GM19023 (cell line): ENCODE data around the gene C9orf50.

Source experiments
- ATAC-seq: cut with Tn5 transposase; IDR thresholded peaks from one replicate; pipeline ENCODE4 v1.9.1; 2021; ENCODE audit warnings: mild to moderate bottlenecking, moderate library complexity; ENCODE audit not compliant: unreplicated experiment

The C9orf50 gene

DNA sequence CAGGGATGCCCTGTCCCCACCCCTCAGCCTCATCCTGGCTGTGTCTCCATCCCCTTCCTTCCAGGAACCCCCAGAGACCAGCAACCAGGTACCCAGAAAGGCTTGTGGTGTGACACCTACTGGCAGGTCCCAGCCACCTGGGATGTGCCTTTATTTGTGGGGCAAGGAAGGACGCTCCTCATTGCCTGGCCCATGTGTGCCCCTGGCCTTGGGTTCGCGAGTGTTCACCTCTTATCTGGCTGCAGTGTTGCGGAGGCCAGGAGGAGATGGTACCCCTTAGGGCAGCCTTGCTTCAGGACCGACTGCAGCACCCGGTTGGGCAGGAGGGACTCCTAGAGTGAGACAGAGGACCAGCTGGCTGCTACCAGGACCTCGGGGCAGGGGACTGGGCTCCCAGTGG is 8.8 kb downstream of the C9orf50 start:
- ATAC-seq: no peak

DNA sequence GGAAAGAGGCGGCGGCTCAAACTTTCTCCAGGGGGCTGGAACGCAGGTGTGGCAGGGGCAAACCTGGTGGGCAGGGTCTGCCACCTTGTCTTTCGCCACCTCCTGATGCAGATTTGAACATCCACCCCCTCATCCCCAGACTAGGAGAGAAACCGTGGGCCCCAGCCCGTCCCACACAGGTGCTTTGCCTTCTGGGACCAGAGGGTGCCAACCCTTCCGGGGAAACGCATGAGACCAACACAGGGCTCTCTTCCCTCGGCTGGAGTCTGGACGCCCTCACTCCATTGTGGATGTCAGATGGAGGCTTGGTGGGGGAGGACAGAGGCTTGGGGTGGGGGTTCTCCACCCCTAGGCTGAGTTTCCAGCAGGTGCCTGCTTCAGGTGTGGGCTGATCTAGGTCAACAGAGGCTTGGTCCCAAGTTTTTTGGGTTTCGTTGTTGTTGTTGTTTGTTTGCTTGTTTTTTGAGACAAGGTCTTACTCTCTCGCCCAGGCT is 9.5 kb downstream of the C9orf50 start:
- ATAC-seq: no peak

DNA sequence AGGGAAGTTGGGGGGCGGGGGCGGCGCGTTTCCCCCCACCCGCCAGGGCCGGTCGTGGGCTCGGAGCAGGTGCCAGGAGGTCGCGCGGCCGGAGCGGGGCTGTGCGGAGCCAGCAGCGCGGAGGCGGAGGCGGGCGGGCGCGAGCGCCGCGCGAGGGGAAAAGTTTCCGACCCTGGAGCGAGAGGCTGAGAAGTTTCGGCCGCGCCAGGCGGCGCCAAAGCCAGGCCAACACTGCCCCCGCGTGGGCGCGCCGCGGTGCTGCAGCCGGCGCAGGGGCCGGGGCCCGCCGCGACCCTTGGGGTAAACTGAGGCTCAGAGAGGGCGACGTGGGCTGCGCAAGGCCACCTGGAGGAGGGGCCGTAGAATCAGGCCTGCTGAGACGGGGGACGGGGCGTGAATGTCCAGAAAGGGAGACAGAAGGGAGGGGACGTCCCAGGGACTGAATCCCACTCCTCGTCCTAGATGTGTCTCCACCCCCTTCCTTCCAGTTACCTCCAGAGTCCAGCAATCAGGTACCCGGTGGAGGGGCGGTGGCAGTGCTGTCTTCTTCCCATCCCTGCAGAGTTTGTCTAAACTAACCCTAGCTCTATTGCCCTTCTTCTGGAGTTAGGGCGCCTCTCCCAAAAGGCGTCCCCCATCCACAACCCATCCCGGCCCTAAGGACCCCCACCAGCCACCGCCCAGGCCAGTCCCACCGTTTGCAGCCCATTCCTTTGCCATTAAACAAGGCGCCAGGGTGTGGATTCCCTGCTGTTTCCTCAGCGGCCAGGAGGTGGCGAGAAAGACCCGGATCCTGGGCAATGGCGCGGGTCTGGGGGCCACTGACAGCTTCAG is 10.2 kb downstream of the C9orf50 start:
- no peak for ATAC-seq

DNA sequence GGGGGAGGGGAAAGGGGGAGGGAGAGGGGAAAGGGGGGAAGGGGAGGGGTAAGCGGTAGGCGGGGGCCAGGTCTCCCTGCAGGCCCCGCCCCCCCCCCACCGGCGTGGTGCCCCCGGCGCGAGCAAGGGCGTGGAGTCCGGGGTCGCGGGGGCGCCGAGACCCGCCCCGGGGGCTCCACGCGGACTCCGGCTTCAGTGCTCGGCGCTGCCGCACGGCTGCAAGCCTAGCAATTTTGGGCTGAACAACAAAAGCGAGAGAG is 10.8 kb downstream of the C9orf50 start:
- no peak for ATAC-seq

DNA sequence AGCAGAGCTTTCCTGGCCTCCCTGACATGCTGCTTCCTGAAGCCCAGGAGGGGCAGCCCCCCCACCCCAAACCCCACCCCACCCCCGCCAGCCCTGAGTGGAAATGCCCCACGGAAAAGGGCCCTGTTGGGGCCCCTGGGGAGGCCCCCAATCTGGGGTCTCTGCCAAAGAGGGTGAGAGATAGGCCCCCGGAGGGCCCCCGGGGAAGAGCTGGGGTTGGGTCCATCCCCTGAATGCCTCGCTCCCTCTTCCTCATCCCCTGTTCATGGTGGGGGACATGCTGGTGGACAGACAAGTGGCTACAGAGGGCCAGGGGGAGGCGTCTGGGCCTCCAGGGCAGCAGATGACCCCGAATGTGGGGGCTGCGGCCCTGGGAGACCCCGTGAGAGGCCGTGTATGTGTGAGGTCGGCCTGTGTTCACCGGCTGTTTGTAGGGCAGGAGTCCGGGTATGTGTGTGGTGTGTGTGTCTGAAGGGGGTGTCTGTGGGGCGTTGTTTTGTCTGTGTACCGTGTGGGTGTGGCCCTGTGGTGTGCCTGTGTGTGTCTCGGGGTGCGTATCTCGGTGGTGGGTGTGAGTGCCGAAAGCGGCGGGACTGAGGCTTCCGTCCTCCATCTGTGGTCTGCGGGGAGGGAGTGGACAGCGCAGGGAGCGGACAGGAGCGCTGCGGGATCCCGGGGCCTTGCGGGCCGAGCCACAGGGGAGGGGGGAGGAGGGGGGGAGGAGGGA is 11.3 kb downstream of the C9orf50 start:
- no peak for ATAC-seq

DNA sequence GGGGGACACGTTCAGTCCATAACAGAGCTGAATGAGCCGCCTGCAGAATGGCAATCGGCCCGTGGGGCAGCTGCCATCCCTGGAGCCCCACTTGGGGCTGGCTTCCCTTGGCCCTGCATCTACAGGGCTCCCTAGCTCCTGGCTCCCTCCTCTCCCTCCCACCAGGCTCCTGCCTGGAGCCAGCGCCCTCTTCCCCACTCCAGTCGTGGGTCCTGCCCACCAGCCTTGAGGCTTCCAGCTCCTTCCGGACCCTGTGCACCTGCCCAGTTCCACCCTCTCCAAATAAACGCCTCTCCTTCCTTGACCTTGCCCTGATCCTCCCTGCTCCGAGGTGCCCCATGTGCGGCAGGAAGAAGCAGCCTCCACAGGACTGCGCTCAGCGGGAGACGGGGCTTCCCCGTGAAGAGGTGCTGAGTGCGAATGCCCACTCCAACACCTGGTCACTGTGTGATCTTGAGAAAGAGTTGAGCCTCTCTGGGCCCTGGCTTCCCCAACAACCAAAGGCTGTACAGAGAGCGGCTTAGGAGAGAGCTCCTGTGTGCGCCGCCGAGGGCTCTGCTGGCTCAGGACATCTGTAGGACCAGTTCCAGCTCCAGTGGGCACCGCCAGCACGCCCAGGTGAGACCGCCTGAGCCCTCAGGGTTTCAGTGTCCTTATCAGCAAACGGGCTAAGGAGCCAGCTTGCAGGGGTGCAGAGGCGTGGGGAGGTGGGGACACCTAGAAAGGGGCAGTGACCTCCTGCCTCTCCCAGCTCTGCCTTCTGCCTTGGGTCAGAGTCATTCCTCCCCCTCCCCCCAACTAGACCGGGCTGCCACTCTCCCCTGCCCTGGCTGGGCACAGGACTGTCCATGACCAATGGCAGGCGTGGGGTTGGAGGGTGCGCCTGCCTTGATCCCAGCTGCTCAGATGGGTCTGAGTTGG is 12.1 kb downstream of the C9orf50 start:
- ATAC-seq: no peak

DNA sequence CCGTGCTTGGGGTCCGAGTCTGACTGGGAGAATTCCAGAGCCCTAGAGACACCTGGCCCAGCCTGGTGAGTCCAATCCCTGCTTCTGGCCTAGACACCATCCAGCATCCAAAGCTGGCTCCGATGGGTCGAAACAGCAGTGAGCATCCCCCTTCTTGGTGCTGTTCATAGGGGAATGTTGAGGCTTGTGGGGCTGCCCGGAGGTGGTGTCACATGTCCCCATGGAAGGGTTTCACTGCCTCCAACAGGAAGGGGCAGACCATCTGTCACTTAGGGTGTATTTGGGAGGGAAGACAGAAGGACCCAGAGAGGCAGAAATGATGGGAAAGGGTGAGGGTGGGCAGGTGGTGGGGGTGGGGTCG is 13.9 kb downstream of the C9orf50 start:
- no peak for ATAC-seq

DNA sequence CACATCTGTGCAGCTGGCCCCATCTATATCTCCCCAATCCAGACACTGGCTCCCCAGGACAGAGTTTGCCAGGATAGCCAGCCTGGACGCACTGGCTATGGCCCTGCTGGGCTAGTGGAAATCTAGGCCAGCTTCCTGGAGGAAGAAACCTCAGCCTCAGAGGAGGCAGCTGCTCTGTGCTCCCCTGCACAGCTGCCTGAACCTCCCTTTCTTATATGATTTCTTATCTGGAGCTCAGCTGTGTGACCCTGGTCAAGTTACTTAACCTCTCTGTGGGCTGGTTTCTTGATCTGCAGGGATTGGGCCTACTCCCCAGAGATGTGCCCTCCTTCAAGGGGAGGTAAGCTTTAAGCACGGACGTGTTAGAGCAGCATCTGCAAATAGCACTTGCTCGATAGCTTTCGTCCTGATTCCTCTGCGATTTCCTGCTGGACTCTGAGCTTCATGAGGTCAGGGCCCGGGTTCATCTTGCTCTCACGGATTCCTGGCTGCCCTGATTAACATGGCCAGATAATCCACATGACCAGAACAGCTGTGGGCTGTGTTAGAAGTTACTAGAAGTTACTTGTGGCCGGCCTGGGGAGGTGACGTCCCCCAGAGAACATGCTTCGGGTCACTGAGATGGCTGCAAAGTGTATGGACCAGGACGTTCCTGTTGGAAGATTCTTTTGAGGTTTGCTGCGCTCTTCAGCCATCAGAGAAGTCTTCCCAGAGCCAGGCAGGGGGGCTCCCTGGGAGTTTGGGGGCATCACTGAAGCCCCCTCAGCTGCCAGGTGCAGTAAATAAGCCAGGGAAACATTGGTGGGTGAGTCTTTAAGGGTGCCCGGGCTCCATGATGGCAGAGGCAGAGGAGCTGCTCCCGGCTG is 14.5 kb downstream of the C9orf50 start:
- no peak for ATAC-seq

DNA sequence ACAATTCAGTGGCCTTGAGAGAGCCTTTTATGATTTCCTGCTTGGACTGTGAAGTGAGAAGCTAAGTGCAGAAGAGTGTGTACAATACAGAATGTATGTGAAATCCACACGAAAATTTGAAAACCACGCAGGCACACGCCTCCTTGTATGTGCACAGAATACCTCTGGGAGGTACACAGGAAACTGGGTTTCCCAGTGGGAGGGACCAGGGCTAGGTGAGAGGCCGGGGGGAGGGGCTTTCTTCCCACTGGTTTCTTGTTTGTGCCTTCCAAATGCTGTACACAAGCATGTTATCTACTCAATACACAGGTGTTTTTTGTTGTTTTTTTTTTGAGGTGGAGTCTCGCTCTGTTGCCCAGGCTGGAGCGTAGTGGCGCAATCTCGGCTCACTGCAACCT is 16.1 kb downstream of the C9orf50 start:
- no peak for ATAC-seq

DNA sequence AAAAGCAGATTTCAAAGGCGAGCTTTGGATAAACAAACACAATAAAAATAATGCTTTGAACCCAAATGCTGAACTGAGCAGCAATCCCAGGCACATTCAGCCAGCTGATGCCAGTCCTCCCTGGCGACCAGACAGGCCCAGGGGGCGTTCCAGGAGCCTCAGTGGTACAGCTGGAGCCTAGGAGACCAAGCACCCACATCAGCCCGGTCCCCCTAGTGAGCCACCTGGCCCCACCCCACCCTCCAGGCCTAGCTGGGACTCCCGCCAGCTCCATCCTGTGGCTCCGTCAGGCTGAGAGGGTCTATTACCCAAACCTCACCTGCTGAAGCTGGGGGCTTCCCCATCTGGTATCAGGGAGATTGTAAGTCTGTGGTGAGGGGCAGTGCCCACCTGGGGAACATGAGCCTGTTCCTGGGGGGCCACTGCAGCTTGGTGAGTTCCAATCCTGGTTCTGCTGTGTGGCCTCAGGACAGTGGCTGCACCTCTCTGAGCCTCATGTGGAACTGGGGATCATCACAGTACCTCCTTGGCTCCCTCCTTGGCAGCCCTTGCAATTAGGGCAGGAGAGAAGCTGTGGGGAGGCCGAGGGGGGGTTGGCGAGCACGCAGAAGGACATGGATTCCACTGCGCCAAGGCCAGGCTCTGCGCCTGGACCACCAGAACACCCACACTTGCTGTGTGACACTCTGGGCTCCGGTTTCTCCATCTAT is 16.7 kb downstream of the C9orf50 start:
- no peak for ATAC-seq

DNA sequence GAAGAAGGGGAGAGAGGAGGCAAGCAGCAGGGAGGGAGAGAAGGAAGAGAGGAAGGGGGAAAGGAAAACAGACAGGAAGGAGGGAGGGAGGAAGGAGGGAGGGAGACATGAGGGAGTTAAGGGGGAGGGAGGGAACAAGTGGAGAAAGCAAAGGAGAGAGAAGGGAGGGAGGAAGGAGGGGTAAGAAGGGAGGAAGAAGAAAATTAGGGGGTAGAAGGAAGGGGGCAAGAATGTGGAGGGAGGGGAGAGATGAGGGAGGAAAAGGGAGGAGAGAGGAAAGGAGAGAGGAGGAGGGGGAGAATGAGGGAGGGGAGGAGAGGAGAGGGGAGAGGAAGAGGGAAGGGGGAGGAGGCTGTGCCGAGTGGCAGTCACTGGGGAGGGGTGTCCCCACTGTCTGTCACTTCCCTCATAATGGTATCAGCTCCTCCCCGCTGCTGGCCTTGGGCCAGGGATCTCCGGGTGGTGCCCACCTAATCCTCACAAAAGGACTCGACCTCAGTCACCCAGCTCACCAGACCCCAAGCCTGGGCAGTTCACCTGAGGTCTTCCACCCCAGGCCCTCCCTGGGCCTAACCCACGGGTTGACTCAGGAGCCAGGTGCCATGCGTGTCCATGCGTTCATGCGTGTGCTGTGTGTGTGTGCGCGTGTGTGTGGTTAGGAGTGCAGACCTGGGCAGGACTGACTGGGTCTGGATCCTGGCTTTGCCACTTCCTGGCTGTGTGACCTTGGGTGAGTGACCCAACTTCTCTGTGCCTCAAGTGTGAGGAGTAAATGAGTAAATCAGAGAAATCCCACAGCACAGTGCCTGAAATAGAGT is 18.1 kb downstream of the C9orf50 start:
- no peak for ATAC-seq

DNA sequence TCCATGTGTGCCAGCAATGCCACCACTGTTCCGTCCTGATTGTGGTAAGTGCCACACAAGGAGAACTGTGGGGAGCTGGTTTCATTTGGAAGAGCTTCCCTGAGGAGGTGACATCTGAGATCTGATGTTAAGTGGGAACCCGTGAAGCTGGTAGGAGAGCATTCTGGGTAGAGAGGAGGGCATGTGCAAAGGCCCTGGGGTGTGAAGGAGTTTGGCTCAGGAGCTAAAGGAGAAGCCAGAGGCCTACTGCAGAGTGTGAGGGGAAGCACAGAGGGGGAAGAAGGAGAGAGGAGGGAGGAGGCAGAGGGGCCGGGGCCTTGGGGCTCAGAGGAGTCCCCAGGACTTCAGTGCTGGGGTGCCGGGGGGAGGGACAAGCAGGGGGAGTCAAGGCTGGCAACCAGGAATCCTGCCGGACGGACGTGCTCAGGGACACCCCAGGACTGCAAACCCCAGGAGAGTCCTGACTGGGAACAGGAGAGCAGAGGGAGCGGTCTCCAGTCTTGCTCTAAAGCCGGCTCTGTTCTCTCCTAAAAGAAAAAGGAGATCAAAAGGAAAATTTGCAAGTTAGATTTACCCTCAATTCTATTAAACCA is 19.7 kb downstream of the C9orf50 start:
- ATAC-seq: no peak

DNA sequence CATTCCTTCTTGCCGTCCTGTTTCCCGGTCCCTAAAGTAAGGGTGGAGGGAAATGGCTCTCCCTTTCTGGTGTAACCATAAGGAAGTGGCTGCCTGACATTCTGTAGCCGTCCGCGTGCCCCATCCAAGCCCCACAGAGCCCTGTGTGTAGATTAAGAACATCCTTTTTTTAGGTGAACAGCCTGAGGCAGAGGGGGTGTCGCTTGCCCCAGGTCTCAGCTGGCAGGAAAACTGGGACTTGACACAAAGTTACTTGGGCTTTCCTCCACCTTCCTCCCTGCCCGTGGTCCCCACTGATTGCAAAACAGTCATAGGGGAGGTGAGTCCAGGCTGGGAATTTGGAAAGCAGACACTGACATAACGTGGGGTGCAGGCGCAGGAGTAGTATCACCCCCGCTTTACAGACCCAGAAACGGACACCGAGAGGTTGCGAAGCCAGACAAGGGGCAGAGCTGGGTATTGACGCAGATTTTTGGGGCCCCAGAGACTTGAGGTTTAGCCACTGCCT is 22.8 kb downstream of the C9orf50 start:
- no peak for ATAC-seq

DNA sequence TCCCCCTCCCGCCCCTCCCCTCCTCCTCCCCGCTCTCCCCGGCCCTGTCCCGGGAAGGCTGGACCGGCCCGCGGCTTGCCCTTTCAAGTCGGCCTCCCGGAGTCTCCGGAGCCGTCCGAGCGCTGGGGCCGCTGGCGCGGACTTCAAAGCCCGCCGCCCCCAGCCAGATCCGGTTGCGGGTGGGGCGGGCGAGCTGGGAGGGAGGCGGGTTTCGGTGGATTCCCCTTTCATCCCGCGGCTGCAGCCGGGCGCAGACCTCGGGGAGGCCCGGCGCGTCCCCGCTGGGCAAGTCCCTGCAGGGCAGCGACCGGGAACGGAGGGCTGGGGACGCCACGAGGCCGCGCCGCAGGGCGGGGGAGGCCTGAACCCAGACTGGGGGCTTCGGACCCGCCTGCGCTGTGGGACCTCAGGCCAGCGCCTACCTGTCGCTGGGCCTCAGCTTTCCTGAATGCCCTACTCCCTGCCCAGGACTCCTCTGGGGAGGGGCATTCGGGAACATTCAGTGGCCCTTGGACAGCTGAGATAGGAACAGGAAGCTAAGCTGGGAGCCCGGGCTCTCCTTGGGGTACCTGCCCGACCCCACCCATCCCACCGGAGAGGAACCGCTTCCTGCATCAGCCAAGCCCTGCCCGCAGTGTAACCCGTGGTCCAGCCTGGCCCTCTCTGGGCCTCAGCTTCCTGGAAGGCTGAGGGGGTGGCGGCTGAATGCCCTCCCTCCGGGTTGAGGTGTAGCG is 23.4 kb downstream of the C9orf50 start:
- ATAC-seq: no peak

DNA sequence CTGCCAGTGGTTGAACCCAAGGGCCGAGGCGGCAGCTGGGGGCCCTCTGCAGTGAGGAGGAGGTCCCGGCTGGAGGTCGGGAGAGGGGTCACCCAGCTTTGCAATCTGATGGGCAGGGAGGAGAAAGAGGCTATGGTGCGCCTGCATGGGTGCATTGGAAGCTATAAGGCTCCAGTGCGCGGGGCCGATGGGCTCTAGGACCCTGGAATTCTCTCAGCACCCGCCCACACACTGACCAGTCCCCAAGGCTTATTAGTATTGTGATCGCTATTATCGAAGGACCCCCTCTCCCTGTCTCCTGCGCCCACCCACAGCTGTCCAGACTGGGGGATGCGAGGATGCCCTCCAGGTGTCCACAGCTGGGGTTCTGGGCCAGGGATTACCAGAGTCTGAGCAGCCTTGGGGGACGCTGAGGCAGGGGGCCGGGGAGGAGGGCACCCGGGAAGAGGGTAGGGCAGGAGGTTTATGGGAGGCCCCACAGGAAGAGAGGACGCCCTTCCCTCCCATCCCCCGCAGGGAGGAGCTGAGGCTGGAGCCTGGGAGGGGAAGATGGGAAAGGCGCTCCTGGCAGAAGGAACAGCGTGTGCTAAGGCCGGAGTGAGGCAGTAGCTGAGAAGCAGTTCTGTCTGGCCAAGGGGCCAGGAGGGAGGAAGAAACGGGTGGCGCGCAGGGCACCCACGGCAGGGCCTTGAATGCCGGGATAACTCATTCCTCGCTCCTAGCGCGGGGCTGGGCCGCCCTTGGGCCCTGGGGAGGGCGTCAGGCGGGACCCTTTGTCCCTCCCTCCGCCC is 24.2 kb downstream of the C9orf50 start:
- no peak for ATAC-seq

DNA sequence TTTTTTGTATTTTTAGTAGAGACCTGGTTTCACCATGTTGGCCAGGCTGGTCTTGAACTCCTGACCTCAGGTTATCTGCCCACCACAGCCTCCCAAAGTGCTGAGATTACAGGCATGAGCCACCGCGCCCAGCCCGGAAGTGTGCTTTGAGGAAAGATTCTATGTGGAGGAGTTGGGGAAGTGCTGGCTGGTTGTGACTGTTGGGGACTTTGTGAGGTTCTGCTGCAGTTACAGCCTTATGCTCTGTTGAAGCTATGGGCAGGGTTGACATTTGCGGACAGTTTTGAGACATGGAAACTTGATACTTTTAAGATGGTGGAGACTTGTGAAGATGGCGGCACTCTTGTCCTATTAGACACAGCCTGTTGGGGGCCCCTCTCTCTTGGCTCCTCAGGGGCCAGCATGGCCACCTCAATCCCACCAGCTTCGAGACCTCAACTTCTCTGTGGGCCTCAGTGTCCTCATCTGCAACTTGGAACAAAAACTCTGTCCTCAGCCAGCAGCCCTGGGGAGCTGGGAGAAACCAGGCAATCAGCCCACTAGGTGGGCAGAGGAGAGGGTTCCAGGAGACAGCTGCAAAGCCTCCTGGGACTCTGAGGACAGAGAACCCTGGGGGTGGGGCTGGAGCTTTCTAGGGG is 24.9 kb downstream of the C9orf50 start:
- no peak for ATAC-seq

DNA sequence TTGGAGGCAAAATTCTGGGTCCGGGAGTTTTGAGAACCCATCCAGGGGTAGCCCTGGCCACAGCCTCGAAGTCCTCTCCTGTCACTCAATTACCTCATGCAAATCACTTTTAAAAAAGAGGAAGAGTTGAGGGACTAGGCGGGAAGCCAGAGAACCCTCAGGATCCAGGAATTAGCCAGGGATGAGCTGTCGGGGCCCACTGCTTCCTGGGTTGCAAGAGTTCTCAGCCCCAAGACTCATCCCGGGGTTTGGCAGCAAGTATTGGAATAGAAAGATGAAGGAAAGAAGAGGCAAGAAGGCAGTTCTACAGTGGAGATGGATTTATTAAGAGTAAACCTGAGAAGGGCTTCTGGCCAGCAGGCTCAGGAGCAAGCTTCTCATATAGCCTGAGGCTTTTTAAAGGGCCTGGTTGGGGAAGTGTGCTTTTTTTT is 25.6 kb downstream of the C9orf50 start:
- ATAC-seq: no peak
